Neutrophil (primary cell): ENCODE measurements around the gene F5.

Source experiments
- H3K27ac ChIP-seq: fragments of 200-600 bp; sonication (generic); 2 replicates; pipeline ENCODE4 v1.5.1; 2016; ENCODE audit warnings: mild to moderate bottlenecking, moderate library complexity
- H3K27me3 ChIP-seq: fragments of 200-600 bp; sonication (generic); 2 replicates; pipeline ENCODE4 v1.6.0; 2016; ENCODE audit warnings: mild to moderate bottlenecking
- H3K36me3 ChIP-seq: fragments of 200-600 bp; sonication (generic); 2 replicates; pipeline ENCODE4 v1.5.1; 2017
- H3K4me1 ChIP-seq, 2 experiments: fragments of 200-600 bp in 1 of 2; sonication (generic) in 1 of 2; 1 replicate in 1 of 2; 2 replicates in 1 of 2; pipeline versions ENCODE4 v1.5.1 to v1.6.1; 2013 to 2016; ENCODE audit warnings: low read depth in 1 of 2, low read length in 1 of 2, mild to moderate bottlenecking in 1 of 2, moderate library complexity in 1 of 2; ENCODE audit not compliant: control insufficient read depth in 1 of 2, insufficient read depth in 1 of 2
- H3K4me3 ChIP-seq, 2 experiments: fragments of 200-600 bp in 1 of 2; sonication (generic) in 1 of 2; 1 replicate in 1 of 2; 2 replicates in 1 of 2; pipeline ENCODE4 v1.5.1; 2013 to 2016; ENCODE audit warnings: low read depth in 1 of 2, low read length in 1 of 2, mild to moderate bottlenecking in 1 of 2, moderate library complexity in 1 of 2
- H3K9me3 ChIP-seq: fragments of 200-600 bp; sonication (generic); 2 replicates; pipeline ENCODE4 v1.5.1; 2016
- TF ChIP-seq, protein P1 (sequence below): fragments of 200-600 bp; sonication (generic); IDR thresholded peaks from 2 replicates; pipeline ENCODE4 v1.5.1; 2016; ENCODE audit warnings: antibody characterized with exemption

F5 gene

DNA sequence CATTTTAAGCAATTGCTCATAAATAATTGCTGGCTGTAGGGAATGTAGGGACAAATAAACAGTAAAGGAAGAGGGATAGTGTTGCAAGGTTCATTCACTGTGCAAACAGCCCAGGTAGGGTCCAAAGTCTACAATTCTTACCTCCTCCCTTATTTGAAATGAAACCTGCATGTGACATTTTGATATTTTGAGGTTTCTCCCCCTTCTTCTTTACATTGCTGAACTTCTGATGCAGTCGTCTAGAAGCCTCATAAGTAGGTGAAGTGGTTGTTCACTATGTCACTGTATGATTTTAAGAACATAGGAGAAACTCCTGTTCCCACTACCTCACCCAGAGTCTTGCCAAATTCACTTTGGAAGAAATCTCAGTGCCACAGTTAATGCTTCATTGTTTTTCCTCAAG, 16.1 kb downstream of the F5 start:
- H3K36me3 ChIP-seq, result peaks cover 77% of the 10 kb centered on the region
- no peaks in the 10 kb centered on the region for H3K27me3 ChIP-seq
- H3K4me3 ChIP-seq, result no peak overlapping the region
- H3K27ac ChIP-seq, result no peak overlapping the region
- H3K9me3 ChIP-seq, result no peaks in the 10 kb centered on the region
- H3K4me1 ChIP-seq, result no peaks in the 10 kb centered on the region
- TF ChIP-seq, protein P1, sequence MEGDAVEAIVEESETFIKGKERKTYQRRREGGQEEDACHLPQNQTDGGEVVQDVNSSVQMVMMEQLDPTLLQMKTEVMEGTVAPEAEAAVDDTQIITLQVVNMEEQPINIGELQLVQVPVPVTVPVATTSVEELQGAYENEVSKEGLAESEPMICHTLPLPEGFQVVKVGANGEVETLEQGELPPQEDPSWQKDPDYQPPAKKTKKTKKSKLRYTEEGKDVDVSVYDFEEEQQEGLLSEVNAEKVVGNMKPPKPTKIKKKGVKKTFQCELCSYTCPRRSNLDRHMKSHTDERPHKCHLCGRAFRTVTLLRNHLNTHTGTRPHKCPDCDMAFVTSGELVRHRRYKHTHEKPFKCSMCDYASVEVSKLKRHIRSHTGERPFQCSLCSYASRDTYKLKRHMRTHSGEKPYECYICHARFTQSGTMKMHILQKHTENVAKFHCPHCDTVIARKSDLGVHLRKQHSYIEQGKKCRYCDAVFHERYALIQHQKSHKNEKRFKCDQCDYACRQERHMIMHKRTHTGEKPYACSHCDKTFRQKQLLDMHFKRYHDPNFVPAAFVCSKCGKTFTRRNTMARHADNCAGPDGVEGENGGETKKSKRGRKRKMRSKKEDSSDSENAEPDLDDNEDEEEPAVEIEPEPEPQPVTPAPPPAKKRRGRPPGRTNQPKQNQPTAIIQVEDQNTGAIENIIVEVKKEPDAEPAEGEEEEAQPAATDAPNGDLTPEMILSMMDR, result no peak

DNA sequence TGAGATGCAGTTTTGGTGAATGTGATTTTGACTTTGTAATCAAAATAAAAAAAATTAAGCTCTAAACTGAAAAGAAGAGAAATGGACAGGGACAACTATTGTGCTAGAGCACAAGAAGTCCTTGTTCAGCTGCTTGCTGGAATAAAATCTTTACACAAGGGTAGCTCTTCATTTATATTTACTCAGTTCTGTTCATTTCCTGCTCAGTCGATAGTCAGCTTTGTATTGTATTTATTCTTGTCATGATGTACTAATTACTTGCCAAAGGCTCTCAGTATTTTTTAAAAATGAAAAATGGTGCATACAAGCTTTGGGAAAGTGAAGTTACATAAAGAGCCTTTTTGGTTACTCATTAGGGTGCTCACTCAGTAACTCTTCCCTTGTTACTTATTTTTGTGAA, 17.8 kb downstream of the F5 start:
- H3K9me3 ChIP-seq, result no peaks in the 10 kb centered on the region
- TF ChIP-seq, protein P1, result no peak

DNA sequence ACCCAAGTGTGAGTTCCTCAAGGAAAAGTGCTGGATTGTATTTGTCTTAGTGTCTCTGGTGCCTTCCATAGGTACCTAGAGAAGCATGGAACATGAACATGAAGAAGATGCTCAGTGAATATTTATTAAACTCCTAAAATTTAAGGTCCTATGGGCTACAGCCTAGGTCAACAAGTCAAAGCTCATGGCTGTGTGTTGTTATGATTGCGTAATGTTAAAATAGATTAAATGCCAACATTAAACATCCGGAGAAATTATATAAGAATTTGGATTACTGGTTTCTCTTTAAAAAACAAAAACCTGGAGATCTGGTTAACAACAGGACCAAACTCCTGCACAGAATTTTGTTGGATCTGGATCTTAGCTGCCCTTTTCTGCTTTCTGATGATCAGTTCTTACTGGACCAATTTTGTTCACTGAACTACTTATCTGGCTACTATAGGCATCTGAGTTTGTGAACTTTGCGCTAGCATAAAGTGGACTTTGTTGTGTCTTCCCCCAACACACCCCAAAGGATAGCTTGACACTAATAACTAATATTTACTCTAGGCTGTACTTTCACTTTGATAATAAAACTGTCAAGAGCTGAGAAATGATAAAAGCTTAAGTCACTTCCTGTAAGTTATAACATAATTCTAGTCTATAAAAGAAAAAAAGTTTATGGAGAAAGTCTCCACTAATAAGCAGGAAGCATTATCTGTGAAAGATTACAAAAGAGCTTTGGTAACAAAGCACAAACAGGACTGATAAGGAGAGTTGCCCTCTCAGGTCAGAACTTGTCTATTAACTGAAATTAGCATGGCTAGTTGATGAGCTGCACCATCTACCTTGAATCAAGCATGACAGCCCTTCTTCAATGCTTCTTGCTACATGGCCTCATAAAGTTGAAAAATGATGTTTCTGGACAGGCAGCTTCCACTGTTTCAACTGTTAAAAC, 20.7 kb downstream of the F5 start:
- Histone ChIP-seq H3K36me3 (peaks cover 43% of the 10 kb centered on the region), H3K27me3 (no peaks in the 10 kb centered on the region)

More for the DNA sequence above, 17.8 kb downstream of the F5 start:
- Histone ChIP-seq H3K4me1 (no peaks in the 10 kb centered on the region), H3K27ac (no peak overlapping the region), H3K36me3 (peaks cover 69% of the 10 kb centered on the region), H3K4me3 (no peak overlapping the region), H3K27me3 (no peaks in the 10 kb centered on the region)

DNA sequence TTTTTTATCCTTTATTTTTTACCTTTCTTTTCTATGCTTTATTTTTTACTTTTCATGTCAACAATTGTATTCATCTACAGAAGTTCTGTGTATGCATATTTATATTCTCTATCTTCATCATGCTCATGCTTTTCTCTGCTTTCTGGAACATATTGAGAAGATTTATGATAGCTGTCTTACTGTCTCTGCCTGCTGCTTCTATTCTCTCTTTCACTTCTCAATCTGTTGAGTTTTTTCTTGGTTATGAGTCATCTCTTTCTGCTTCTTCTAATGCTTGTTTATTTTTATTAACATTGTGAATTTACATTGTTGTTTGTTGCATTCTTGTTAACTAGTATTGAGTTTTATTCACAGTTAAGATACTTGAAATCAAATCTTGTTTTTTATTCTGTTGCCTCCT, 22.6 kb downstream of the F5 start:
- H3K36me3 ChIP-seq, result peaks cover 50% of the 10 kb centered on the region
- TF ChIP-seq, protein P1, result no peak
- no peaks in the 10 kb centered on the region for H3K9me3 ChIP-seq
- no peak overlapping the region for H3K4me3 ChIP-seq
- no peaks in the 10 kb centered on the region for H3K27me3 ChIP-seq
- H3K27ac ChIP-seq, result no peak overlapping the region
- H3K4me1 ChIP-seq, result no peaks in the 10 kb centered on the region

More for the DNA sequence above, 20.7 kb downstream of the F5 start:
- no peaks in the 10 kb centered on the region for H3K9me3 ChIP-seq
- no peak overlapping the region for H3K27ac ChIP-seq
- no peaks in the 10 kb centered on the region for H3K4me1 ChIP-seq
- TF ChIP-seq, protein P1, result no peak
- no peak overlapping the region for H3K4me3 ChIP-seq

DNA sequence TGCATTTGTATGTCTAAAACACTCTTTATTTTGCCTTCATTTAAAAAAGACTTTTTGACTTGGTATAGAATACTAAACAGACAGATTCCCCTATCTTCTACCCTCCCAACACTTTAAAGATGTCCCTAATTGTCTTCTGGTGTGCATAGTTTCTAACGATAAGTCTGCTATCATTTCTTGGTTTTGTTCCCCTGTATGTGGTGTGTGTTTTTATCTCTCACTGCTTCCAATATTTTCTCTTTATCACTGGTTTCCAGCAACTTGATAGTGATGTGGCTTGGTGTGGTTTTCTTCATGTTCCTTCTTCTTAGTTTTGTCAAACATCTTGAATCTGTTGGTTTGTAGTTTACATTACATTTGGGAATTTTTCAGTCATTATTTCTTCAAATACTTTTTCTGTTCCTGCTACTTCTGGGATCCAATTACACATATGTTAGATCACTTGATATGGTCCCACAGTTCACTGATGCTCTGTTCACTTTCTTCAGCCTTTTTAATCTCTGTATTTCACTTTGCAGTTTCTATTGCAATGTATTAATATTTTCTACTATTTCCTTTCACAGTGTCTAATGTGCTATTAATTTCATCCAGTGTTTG, 23.2 kb downstream of the F5 start:
- Histone ChIP-seq H3K4me1 (no peaks in the 10 kb centered on the region), H3K4me3 (no peak overlapping the region), H3K9me3 (no peaks in the 10 kb centered on the region), H3K36me3 (peaks cover 55% of the 10 kb centered on the region), H3K27me3 (no peaks in the 10 kb centered on the region), H3K27ac (no peak overlapping the region)
- TF ChIP-seq, protein P1, result no peak
